Keratinocyte (primary cell): Measurements from ENCODE around the gene PRKAB2.

Experiments used
- EZH2 ChIP-seq: IDR thresholded peaks from one replicate; pipeline ENCODE4 v1.6.1; 2012; ENCODE audit warnings: inconsistent platforms, mild to moderate bottlenecking, low read length, moderate library complexity
- TF ChIP-seq, protein P1 (sequence below), 3 experiments: IDR thresholded peaks in 1 of 3; conservative IDR thresholded peaks in 1 of 3; optimal IDR thresholded peaks in 1 of 3; 2 replicates in 2 of 3; 3 replicates in 1 of 3; pipeline versions ENCODE3 to v1.5.1; 2011; ENCODE audit warnings: low read length in 3 of 3, mild to moderate bottlenecking in 3 of 3, moderate library complexity in 2 of 3, control low read depth in 1 of 3, inconsistent platforms in 1 of 3; ENCODE audit not compliant: insufficient read depth in 2 of 3; ENCODE audit errors: extremely low read depth in 1 of 3

DNA sequence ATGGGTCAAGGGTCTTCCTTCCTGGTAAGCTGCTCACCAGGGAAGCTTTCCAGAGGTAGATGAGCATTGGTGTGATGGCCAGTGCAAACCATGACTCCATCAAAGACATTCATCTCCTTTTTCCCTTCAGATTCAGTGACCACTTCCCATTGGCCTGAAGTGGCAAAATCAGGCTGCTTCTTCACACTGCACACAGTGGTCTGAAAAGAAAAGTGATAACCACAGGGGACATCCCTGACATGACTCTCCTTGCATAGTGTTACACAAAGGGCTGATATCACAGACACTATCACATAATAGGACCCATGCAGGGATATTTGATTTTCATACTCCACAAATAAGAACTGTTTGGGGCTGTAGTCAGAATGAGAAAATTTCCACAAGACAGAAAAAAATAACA lies 41.0 kb upstream of the PRKAB2 start:
- TF ChIP-seq, protein P1, sequence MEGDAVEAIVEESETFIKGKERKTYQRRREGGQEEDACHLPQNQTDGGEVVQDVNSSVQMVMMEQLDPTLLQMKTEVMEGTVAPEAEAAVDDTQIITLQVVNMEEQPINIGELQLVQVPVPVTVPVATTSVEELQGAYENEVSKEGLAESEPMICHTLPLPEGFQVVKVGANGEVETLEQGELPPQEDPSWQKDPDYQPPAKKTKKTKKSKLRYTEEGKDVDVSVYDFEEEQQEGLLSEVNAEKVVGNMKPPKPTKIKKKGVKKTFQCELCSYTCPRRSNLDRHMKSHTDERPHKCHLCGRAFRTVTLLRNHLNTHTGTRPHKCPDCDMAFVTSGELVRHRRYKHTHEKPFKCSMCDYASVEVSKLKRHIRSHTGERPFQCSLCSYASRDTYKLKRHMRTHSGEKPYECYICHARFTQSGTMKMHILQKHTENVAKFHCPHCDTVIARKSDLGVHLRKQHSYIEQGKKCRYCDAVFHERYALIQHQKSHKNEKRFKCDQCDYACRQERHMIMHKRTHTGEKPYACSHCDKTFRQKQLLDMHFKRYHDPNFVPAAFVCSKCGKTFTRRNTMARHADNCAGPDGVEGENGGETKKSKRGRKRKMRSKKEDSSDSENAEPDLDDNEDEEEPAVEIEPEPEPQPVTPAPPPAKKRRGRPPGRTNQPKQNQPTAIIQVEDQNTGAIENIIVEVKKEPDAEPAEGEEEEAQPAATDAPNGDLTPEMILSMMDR (optimal IDR thresholded peaks at IDR 0.05 in 1 of 3, IDR thresholded peaks at IDR 0.05 in 1 of 3, conservative IDR thresholded peaks at IDR 0.05 in 1 of 3; ENCODE audit: extremely low read depth in 1 of 3, insufficient read depth in 2 of 3, low read length in 3 of 3) = no peak
- TF ChIP-seq EZH2 = no peak
